ENCODE data around the gene SIGLEC11. TPM values are rescaled to one million over a fixed set of nuclear protein-coding genes. Genes with fewer than 3 reads are reported as not detected.
A peak's percentile ranks its signal among the peaks of the same experiment; 100 is the strongest.

SIGLEC11 gene
- total RNA-seq, 1 donor from 2014 or later: not detected

DNA sequence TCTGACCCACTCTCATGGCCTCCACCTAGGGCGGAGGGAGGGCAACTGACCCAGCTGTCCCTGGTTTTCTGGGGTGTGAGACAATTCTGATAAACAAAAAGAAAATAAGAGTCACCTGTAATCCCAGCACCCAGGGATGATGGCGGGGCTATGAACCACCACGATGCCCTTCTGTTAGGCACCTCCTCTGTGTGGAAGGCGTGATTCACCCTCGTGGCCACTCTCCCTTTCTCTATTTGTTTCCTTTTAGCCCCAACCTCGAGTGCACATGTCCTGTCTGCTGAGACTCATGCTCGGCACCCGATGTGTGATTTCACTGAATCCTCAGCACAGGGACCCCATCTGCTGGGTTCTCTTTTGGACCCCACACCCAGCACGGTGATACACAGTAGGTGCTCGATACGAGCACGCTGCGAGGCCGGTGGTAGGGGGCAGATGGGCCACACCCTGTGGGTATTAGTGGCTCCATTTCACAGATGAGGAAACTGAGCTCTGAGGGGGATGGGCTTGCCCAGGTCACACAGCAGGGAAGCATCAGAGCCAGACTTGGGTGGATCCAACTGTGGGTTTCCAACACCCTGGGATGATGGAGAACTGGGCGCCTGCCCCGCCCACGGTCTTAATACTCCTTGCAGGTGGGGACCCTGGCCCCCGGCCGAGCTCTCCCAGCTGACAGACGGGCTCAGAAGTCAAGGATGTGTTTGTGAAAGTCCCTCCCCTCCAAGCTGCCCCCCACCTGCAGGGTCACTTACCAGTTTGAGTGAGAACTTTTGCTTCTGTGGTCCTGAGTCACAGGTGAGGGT is 39.3 kb upstream of the SIGLEC11 start:
- peaks cover 14% of the 10 kb centered on the region for H3K36me3 Mint-ChIP-seq (ENCODE audit: insufficient read depth)
- H3K27ac Mint-ChIP-seq: no peak overlapping the region
- no peak overlapping the region for H3K4me3 Mint-ChIP-seq (ENCODE audit: low read depth)
- TF ChIP-seq, protein P1, sequence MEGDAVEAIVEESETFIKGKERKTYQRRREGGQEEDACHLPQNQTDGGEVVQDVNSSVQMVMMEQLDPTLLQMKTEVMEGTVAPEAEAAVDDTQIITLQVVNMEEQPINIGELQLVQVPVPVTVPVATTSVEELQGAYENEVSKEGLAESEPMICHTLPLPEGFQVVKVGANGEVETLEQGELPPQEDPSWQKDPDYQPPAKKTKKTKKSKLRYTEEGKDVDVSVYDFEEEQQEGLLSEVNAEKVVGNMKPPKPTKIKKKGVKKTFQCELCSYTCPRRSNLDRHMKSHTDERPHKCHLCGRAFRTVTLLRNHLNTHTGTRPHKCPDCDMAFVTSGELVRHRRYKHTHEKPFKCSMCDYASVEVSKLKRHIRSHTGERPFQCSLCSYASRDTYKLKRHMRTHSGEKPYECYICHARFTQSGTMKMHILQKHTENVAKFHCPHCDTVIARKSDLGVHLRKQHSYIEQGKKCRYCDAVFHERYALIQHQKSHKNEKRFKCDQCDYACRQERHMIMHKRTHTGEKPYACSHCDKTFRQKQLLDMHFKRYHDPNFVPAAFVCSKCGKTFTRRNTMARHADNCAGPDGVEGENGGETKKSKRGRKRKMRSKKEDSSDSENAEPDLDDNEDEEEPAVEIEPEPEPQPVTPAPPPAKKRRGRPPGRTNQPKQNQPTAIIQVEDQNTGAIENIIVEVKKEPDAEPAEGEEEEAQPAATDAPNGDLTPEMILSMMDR (IDR thresholded peaks at IDR 0.05; ENCODE audit: unreplicated experiment): no peak
- no peaks in the 10 kb centered on the region for H3K9me3 Mint-ChIP-seq (ENCODE audit: low read depth)
- DNase-seq (ENCODE audit: low spot score, unreplicated experiment): no peak
- no peaks in the 10 kb centered on the region for H3K27me3 Mint-ChIP-seq
- H3K4me1 Mint-ChIP-seq (ENCODE audit: low read depth): no peaks in the 10 kb centered on the region

DNA sequence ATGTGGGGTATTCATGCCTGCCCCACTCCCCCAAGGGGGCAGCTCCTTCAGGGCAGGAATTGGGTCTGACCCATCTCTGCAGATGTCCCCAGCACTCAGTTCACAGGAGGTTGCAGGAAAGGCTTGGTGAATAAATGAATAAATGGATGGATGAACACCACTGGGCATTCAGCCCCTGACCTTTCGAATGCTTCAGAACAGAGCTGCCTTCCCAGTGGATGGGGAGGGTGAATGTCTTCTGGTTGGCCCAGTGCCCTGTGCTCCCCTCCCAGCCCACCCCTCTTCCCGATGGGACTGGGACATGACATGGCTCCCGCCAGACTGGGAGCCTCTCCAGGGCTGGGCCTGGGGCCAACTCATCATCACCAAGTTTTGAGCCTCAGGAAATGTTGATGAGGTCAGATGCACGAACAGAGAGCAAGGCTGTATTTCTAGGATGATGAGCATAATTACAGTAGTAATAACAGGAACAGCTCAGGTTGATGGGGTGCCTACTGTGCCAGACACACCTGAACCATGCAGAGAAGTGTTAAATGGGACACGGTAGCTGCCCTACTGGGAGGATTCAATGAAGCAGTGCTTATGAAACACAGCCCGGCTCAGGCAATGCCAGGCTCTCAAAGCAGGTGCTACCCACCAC is 38.5 kb upstream of the SIGLEC11 start:
- Mint-ChIP-seq H3K4me3 (ENCODE audit: low read depth) (no peak overlapping the region), H3K9me3 (ENCODE audit: low read depth) (no peaks in the 10 kb centered on the region), H3K4me1 (ENCODE audit: low read depth) (no peaks in the 10 kb centered on the region), H3K36me3 (ENCODE audit: insufficient read depth) (peaks cover 14% of the 10 kb centered on the region), H3K27me3 (no peaks in the 10 kb centered on the region), H3K27ac (no peak overlapping the region)
- TF ChIP-seq, protein P1 (IDR thresholded peaks at IDR 0.05; ENCODE audit: unreplicated experiment): no peak
- DNase-seq (ENCODE audit: low spot score, unreplicated experiment): no peak

DNA sequence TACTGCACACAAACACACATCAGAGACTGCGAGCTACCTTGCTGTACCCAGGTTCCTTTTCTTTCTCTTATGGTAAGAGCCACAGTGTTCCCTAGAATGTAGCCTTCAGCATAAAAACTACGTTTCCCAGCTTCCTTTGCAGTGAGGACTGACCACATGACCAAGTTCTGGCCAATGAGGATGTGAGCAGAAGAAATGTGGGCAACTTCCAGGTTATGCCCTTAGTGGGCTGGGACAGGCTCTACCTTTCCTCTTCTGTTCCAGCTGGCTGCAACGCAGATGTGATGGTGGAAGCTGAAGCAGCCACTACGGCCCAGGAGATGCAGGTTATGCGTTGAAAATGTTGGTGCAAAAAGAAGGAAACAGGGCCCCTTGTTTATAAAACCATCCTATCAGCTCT is 36.7 kb upstream of the SIGLEC11 start:
- no peak for DNase-seq (ENCODE audit: low spot score, unreplicated experiment)
- Mint-ChIP-seq H3K27me3 (no peaks in the 10 kb centered on the region), H3K4me3 (ENCODE audit: low read depth) (no peak overlapping the region)

DNA sequence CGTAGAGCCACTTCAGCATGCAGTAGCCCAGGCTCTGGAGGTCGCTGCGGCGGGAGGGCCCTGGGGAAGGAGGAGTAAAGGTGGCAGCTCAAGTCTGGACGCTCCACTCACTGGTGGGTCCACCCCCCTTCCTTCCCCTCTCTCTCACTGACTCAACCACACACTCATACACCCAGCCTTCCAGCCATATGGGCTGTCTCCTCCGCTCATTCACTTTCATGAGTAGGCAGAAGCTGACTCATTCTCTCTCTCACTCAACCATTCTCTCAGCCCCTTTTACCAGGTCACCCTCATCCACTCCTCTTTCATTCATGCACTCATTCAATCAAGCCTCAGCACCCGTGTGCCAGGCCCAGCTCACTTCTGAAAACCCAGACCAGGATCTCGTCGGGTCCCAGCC is 27.5 kb upstream of the SIGLEC11 start:
- TF ChIP-seq, protein P1 (IDR thresholded peaks at IDR 0.05; ENCODE audit: unreplicated experiment): no peak
- Mint-ChIP-seq H3K27me3 (no peaks in the 10 kb centered on the region), H3K9me3 (ENCODE audit: low read depth) (no peaks in the 10 kb centered on the region), H3K4me3 (ENCODE audit: low read depth) (no peak overlapping the region), H3K27ac (no peak overlapping the region), H3K36me3 (ENCODE audit: insufficient read depth) (peaks cover 19% of the 10 kb centered on the region), H3K4me1 (ENCODE audit: low read depth) (no peaks in the 10 kb centered on the region)
- no peak for DNase-seq (ENCODE audit: low spot score, unreplicated experiment)

More for the DNA sequence above, 36.7 kb upstream of the SIGLEC11 start:
- Mint-ChIP-seq H3K36me3 (ENCODE audit: insufficient read depth) (peaks cover 28% of the 10 kb centered on the region), H3K4me1 (ENCODE audit: low read depth) (no peaks in the 10 kb centered on the region), H3K27ac (peak overlapping the region; percentile 39), H3K9me3 (ENCODE audit: low read depth) (no peaks in the 10 kb centered on the region)
- TF ChIP-seq, protein P1 (IDR thresholded peaks at IDR 0.05; ENCODE audit: unreplicated experiment): no peak

DNA sequence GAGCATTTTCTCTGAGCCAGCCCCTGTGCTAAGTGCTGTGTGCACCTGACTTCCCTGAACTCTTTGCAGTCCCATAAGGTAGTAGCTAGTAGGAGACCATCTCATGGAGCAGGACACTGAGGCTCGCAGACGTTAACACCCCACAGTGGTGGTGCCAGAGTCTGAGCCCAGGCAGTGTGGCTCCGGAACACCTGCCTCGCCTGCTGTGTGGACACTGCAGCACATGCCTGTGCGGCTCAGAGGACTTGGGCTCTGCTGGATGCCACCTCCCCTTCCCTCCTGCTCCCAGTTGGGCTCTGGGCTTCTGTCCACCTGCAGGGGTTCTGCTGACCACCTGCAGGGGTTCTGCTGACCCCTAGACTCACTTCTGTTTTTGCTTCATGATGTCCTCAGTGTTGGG is 27.0 kb upstream of the SIGLEC11 start:
- peaks cover 18% of the 10 kb centered on the region for H3K36me3 Mint-ChIP-seq (ENCODE audit: insufficient read depth)
- H3K27me3 Mint-ChIP-seq: no peaks in the 10 kb centered on the region
- TF ChIP-seq, protein P1 (IDR thresholded peaks at IDR 0.05; ENCODE audit: unreplicated experiment): no peak
- H3K9me3 Mint-ChIP-seq (ENCODE audit: low read depth): no peaks in the 10 kb centered on the region
- H3K4me1 Mint-ChIP-seq (ENCODE audit: low read depth): no peaks in the 10 kb centered on the region
- no peak overlapping the region for H3K27ac Mint-ChIP-seq
- DNase-seq (ENCODE audit: low spot score, unreplicated experiment): no peak
- H3K4me3 Mint-ChIP-seq (ENCODE audit: low read depth): no peak overlapping the region
